Measurements from ENCODE around the gene MYL4.

GRCh38 chr17:47239967-47240651, 31.0 kb downstream of the MYL4 start:
- TF ChIP-seq CTCF (IDR thresholded peaks at IDR 0.05 in 2 of 3, conservative IDR thresholded peaks at IDR 0.05 in 1 of 3; ENCODE audit: control insufficient read depth in 2 of 3, extremely low read depth in 1 of 3, insufficient read depth in 1 of 3, low read depth in 3 of 3, low read length in 3 of 3) (no peak), POLR2AphosphoS5 (IDR thresholded peaks at IDR 0.05; ENCODE audit: low read length) (no peak), MAX (IDR thresholded peaks at IDR 0.05; ENCODE audit: low read depth, low read length) (no peak), HDAC6 (IDR thresholded peaks at IDR 0.05; ENCODE audit: unreplicated experiment) (no peak), POLR2A (IDR thresholded peaks at IDR 0.05; ENCODE audit: low read depth, low read length) (no peak), IKZF1 (conservative IDR thresholded peaks at IDR 0.05) (peak; percentile 34; the same call in 1 of the 2 replicates), ZBTB40 (IDR thresholded peaks at IDR 0.05; ENCODE audit: borderline replicate concordance) (no peak), EZH2 (IDR thresholded peaks at IDR 0.05; ENCODE audit: borderline replicate concordance, control insufficient read depth, low read depth, low read length) (no peak), SRF (IDR thresholded peaks at IDR 0.05; ENCODE audit: low read depth in 2 of 2, low read length in 2 of 2) (no peak), TCF12 (IDR thresholded peaks at IDR 0.05; ENCODE audit: low read depth, low read length) (no peak), NFYA (IDR thresholded peaks at IDR 0.05; ENCODE audit: borderline replicate concordance, low read depth, low read length) (no peak)

All from GM12878 (cell line).